K562 (cell line): ENCODE measurements around the gene STT3B. TPM values are rescaled to one million over a fixed set of nuclear protein-coding genes. Genes with fewer than 3 reads are reported as not detected.

Experiments used
- ATAC-seq: fragments of 200-7000 bp; cut with Tn5 transposase; 3 replicates; pipeline ENCODE4 v1.9.1; 2020; ENCODE audit warnings: moderate library complexity
- BruUV-seq: library from RNA; stranded (reverse); fragments of 400-500 nt; replicated peaks from 2 replicates; lab custom pipeline; 2021; lab: Mats Ljungman, UMichigan
- CTCF ChIA-PET: fragments of 300-600 bp; formaldehyde crosslinking; extraction: SDS; loops from one replicate; lab custom pipeline; 2021; ENCODE audit warnings: low intra/inter-chr PET ratio; lab: Yijun Ruan, JAX
- POLR2A ChIA-PET: fragments of 300-600, 350-650 bp; sonication (Branson Sonifier 250); formaldehyde crosslinking; extraction: SDS; loops from one replicate; lab custom pipeline; 2021; ENCODE audit warnings: antibody characterized with exemption, inconsistent platforms; lab: Yijun Ruan, JAX
- DNase-seq, 4 experiments: peaks; one replicate each; pipeline versions ENCODE4 v3.0.0 to v3.0.0-alpha.2; 2011 to 2018; ENCODE audit warnings: low spot score in 3 of 4, mixed read lengths in 3 of 4; ENCODE audit errors: extremely low read depth in 1 of 4
- FAIRE-seq: peaks from 2 replicates; lab custom pipeline; 2011; peaks lifted over from hg19 to GRCh38; lab: Jason Lieb, UNC
- H2AFZ ChIP-seq: 2 replicates; pipeline ENCODE4 v1.6.0; 2011; ENCODE audit warnings: low read depth, low read length, control low read depth, inconsistent platforms
- H3K27ac ChIP-seq: fragments of 200-600 bp; 3 replicates; pipeline ENCODE4 v1.8.0; 2011; ENCODE audit warnings: low read depth, mild to moderate bottlenecking, control low read depth, inconsistent platforms, low read length, moderate library complexity, mixed read lengths; ENCODE audit errors: extremely low read depth
- H3K27me3 ChIP-seq, 2 experiments: fragments of 300-600 bp in 1 of 2; 2 replicates in 1 of 2; 3 replicates in 1 of 2; pipeline versions ENCODE4 v1.6.0 to v1.8.0; 2011; ENCODE audit warnings: inconsistent platforms in 2 of 2, low read length in 2 of 2, mild to moderate bottlenecking in 1 of 2, mixed read lengths in 1 of 2, moderate library complexity in 1 of 2; ENCODE audit not compliant: control insufficient read depth in 2 of 2, insufficient read depth in 2 of 2
- H3K36me3 ChIP-seq: fragments of 300-600 bp; 3 replicates; pipeline ENCODE4 v1.8.0; 2011; ENCODE audit warnings: mild to moderate bottlenecking, low read length, inconsistent platforms; ENCODE audit not compliant: control insufficient read depth, insufficient read depth
- H3K4me1 ChIP-seq, 2 experiments: fragments of 200-600 bp in 1 of 2; replicated peaks in 1 of 2; 2 replicates in 1 of 2; 3 replicates in 1 of 2; pipeline versions ENCODE4 v1.5.1 to v1.8.0; 2011; ENCODE audit warnings: inconsistent platforms in 2 of 2, low read length in 2 of 2, mild to moderate bottlenecking in 1 of 2, mixed read lengths in 1 of 2, moderate library complexity in 1 of 2; ENCODE audit not compliant: control insufficient read depth in 2 of 2, insufficient read depth in 2 of 2
- H3K4me2 ChIP-seq: 2 replicates; pipeline ENCODE4 v1.6.1; 2011; ENCODE audit warnings: low read length, control low read depth, inconsistent platforms, mixed read lengths; ENCODE audit not compliant: insufficient read depth
- H3K4me3 ChIP-seq: fragments of 200-600 bp; sonication (generic), shearing (Covaris generic); 2 replicates; pipeline ENCODE4 v1.5.1; 2016; ENCODE audit warnings: control low read depth, inconsistent platforms
- H3K79me2 ChIP-seq: fragments of 200-600 bp; 3 replicates; pipeline ENCODE4 v1.8.0; 2011; ENCODE audit warnings: low read length, inconsistent platforms; ENCODE audit not compliant: control insufficient read depth, insufficient read depth
- H3K9ac ChIP-seq, 2 experiments: 2 replicates each; pipeline versions ENCODE4 v1.6.0 to v1.6.1; 2011; ENCODE audit warnings: low read depth in 2 of 2, low read length in 2 of 2, control low read depth in 1 of 2, inconsistent platforms in 1 of 2, mild to moderate bottlenecking in 1 of 2, mixed read lengths in 1 of 2; ENCODE audit not compliant: insufficient read depth in 1 of 2
- H3K9me1 ChIP-seq: one replicate; pipeline ENCODE4 v1.6.0; 2011; ENCODE audit warnings: inconsistent platforms, mild to moderate bottlenecking, low read length, moderate library complexity; ENCODE audit not compliant: control insufficient read depth, insufficient read depth
- H3K9me3 ChIP-seq: replicated peaks from 2 replicates; pipeline ENCODE4 v1.5.1; 2011; ENCODE audit warnings: low read depth, low read length, inconsistent platforms; ENCODE audit not compliant: control insufficient read depth, insufficient read depth
- H4K20me1 ChIP-seq: replicated peaks from 2 replicates; pipeline ENCODE4 v1.6.1; 2011; ENCODE audit warnings: low read length, inconsistent platforms, mixed read lengths; ENCODE audit not compliant: control insufficient read depth, insufficient read depth
- ELF1 ChIP-seq: fragments of 200-800 bp; sonication (Bioruptor generic); IDR thresholded peaks from 2 replicates; pipeline ENCODE4 v1.6.1; 2016; ENCODE audit warnings: missing genetic modification characterization, missing compliant biosample characterization
- ELK3 ChIP-seq: fragments of 450-650 bp; formaldehyde crosslinking; IDR thresholded peaks from 2 replicates; pipeline ENCODE4 v1.4.0; 2020; ENCODE audit warnings: mild to moderate bottlenecking
- MGA ChIP-seq: fragments of 450-650 bp; IDR thresholded peaks from 2 replicates; pipeline ENCODE4 v1.6.1; 2016; ENCODE audit warnings: mild to moderate bottlenecking, moderate library complexity
- NR2F6 ChIP-seq: fragments of 450-650 bp; formaldehyde crosslinking; IDR thresholded peaks from 2 replicates; pipeline ENCODE4 v1.4.0; 2020; ENCODE audit warnings: mild to moderate bottlenecking
- SMARCA5 ChIP-seq: fragments of 450-650 bp; IDR thresholded peaks from 2 replicates; pipeline ENCODE4 v1.6.1; 2016
- TEAD2 ChIP-seq: fragments of 450-650 bp; IDR thresholded peaks from 2 replicates; pipeline ENCODE4 v1.6.1; 2016; ENCODE audit warnings: missing genetic modification characterization, control low read depth, missing compliant biosample characterization
- ZNF282 ChIP-seq: sonication (generic); formaldehyde crosslinking; IDR thresholded peaks from 2 replicates; pipeline ENCODE4 v1.8.1; 2023; ENCODE audit warnings: missing genetic modification reagents
- WGBS: fragments of 100-300 bp; shearing (Covaris generic); methylation state at CpG from one replicate; pipeline ENCODE4 v1.1.6; 2016; ENCODE audit warnings: low coverage, mixed read lengths; ENCODE audit not compliant: insufficient coverage; ENCODE audit errors: missing lambda C conversion rate; 5-methylcytosine and 5-hydroxymethylcytosine counted together
- in situ Hi-C: fragments of 300-500 bp; cut with MboI; formaldehyde crosslinking; loops from 4 replicates; pipeline ENCODE4 v1.15.0; 2018; ENCODE audit warnings: inconsistent platforms, mixed read lengths
- intact Hi-C: fragments of 100-400 bp; cut with micrococcal nuclease; formaldehyde crosslinking; loops from 2 replicates; pipeline ENCODE4 v1.14.2; 2022
- polyA plus RNA-seq, 8 experiments: library from polyadenylated mRNA; depleted of rRNA in 4 of 8; stranded (reverse) in 5 of 8; unstranded in 3 of 8; fragments of >200 nt; fragmentation: Nextera tagmentation in 2 of 8; fragmentation: Illumina TruSeq in 1 of 8; extraction: Ambion mirVana in 2 of 8; extraction: Trizol in 1 of 8; gene quantifications; 2 replicates each; pipeline versions ENCODE4 v1.2.1 to v1.2.3, GENCODE V29; 2011 to 2014; ENCODE audit warnings: inconsistent platforms in 1 of 8, missing spikeins in 1 of 8
- total RNA-seq, 7 experiments: library from RNA; depleted of rRNA in 6 of 7; stranded (reverse); fragments of >200 nt in 6 of 7; fragmentation: Illumina TruSeq in 2 of 7; extraction: Trizol in 2 of 7; gene quantifications; 2 replicates each; pipeline versions ENCODE4 v1.2.1 to v1.2.3, GENCODE V29; 2011 to 2021; ENCODE audit warnings: low replicate concordance in 1 of 7

STT3B gene
- total and polyA plus RNA-seq, 9 of the 15 experiments (the other 6 are each of a cell fraction or from before 2014, with no cell fraction given): 22.4 to 147 (median 100) TPM

- 37% methylated on average over 3 of the region's 3 CpGs for WGBS
- ChIA-PET POLR2A (interaction anchor here (1.0 to 1.3 kb wide), 2 partner anchors 9 to 17 kb away, joined by 3 read pairs; no protein-coding TSS in a partner anchor), CTCF (interaction anchor here (0.6 kb wide), 1 partner anchor 22 kb away, joined by 3 read pairs; no protein-coding TSS in a partner anchor)
- FAIRE-seq (no peak), DNase-seq (no peak), ATAC-seq (no peak)
- no peak overlapping the region for H3K9ac ChIP-seq
- no peaks in the 10 kb centered on the region for H3K36me3 ChIP-seq
- no peaks in the 10 kb centered on the region for H3K9me3 ChIP-seq
- H3K27me3 ChIP-seq: peaks cover 12 to 18% of the 10 kb centered on the region in 2 experiments; a peak in 4 of 5 replicates
- no peaks in the 10 kb centered on the region for H3K9me1 ChIP-seq
- H3K4me1 ChIP-seq: no peaks in the 10 kb centered on the region; a peak in 2 of 5 replicates
- intact Hi-C loops: no loop called here
- H3K27ac ChIP-seq: no peak overlapping the region
- H3K4me3 ChIP-seq: no peak overlapping the region
- BruUV-seq: no TSS peak
- TF ChIP-seq SMARCA5: no peak
- no peak for TF ChIP-seq ELK3 (CRISPR knock-in tag)
- TF ChIP-seq TEAD2 (tag): no peak
- no peak for TF ChIP-seq ZNF282
- no peak for TF ChIP-seq MGA
- TF ChIP-seq ELF1 (tag): no peak
- TF ChIP-seq NR2F6 (CRISPR knock-in tag): no peak
- no peaks in the 10 kb centered on the region for H4K20me1 ChIP-seq
- no peaks in the 10 kb centered on the region for H3K79me2 ChIP-seq
- no peak overlapping the region for H2AFZ ChIP-seq
- no peak overlapping the region for H3K4me2 ChIP-seq
- in situ Hi-C loops: no loop called here
Observed at GRCh38 chr3:31504230-31504629, 28.5 kb upstream of the STT3B start.
